ENCODE data around the gene RAI1.

Gene RAI1

DNA sequence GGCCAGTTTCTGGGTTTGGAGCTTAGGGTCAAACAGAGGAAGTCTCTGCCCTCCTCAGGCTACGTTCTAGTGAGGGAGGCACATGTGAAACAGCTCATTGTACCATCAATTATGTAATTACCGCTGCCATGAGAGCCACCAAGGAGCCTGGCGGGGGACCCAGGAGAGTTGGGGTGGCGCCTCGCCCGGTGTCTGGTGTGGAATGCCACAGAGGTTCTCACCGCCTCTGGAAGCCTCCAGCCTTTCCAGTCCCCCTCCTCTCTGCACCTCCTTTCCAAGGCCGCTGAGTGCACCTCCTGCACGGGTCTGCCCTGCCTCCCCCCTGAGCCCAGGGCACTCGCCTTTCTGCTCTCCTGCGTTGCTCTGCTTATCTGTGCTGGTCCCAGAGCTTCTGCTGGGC lies 104.1 kb downstream of the RAI1 start:
- no peak for TF ChIP-seq CTCF (conservative IDR thresholded peaks at IDR 0.05; ENCODE audit: low read depth, low read length)
- no peak overlapping the region for H3K4me3 ChIP-seq (ENCODE audit: low read length)
- DNase-seq (ENCODE audit: low read depth), result no peak

DNA sequence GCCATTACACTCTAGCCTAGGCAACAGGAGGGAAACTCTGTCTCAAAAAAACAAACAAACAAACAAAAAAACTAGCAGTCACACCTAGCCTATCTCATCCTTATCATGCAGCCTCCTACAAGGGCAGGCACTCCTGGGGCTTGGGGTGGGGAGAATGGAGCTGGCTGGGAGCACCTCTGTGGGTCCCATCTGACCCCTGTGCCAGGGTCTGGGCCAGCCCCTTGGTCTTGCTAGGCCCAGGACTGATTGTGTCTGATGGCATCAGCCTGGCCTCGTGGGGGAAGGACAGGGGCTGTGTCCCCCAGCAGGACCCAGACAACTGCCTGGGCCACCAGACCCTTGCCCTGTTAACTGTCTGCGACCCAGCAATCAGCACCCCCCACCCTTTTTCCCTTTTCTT lies 105.7 kb downstream of the RAI1 start:
- H3K4me3 ChIP-seq (ENCODE audit: low read length), result no peak overlapping the region
- TF ChIP-seq CTCF (conservative IDR thresholded peaks at IDR 0.05; ENCODE audit: low read depth, low read length), result no peak
- DNase-seq (ENCODE audit: low read depth), result no peak

DNA sequence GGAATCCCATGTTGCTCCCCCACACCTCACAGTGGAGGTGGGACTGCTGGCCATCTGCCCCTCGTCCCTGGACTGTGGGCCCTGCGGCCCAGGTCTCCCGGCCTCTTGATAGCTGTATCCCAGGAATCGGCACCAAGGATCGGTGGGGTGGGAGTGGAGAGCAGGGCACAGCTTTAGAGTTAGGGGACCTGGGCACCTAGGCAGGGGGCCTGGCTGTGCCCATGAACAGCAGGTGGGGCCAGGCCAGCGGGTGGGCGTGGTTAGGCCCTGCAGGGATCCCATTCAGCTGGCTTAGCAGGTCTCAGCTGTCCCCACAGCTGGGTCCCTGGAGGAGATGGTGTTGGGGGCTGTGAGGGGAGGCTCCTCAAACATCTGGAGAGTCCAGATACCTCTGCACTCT lies 106.3 kb downstream of the RAI1 start:
- no peak overlapping the region for H3K4me3 ChIP-seq (ENCODE audit: low read length)
- no peak for DNase-seq (ENCODE audit: low read depth)
- TF ChIP-seq CTCF (conservative IDR thresholded peaks at IDR 0.05; ENCODE audit: low read depth, low read length), result no peak

DNA sequence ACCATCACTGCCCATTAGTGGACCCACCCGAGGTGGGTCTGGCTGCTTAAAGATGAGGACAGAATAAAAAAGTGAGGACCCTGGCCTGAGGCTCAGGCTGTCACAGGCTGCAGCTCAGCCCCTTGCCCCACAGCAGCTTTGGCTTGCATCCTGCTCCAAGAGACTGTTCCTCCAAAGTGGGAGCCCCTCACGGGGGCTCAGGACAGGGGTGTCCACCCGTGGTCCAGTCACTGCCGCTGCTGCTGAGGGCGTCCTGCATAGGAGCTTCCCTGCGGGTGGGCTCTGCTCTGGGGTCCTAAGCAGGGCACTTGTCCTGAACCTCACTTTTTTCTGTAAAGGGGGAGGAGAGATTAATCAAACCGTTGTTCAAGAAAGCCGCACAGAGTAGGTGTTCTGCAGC lies 107.7 kb downstream of the RAI1 start:
- no peak overlapping the region for H3K4me3 ChIP-seq (ENCODE audit: low read length)
- no peak for DNase-seq (ENCODE audit: low read depth)
- TF ChIP-seq CTCF (conservative IDR thresholded peaks at IDR 0.05; ENCODE audit: low read depth, low read length), result no peak

DNA sequence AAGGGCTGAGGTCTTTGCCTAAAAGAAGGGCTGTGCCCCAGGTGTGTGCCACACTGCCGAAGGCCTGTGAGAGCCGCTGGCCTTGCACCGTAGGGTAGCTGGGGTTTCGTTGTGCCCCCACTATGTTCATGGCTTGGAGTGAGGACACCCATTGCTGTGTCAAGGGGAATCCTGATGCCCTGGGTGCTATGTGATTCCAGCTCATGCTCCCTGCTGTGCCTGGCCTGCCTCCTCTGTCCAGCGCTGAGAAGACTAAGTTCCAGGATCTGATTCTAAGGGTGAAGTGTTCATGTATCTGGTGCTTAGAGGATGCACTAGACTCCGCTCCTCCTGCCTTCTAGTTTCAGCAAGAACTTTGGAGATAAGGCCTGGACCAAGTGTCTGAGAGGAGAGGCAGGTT lies 108.2 kb downstream of the RAI1 start:
- no peak overlapping the region for H3K4me3 ChIP-seq (ENCODE audit: low read length)
- no peak for DNase-seq (ENCODE audit: low read depth)
- TF ChIP-seq CTCF (conservative IDR thresholded peaks at IDR 0.05; ENCODE audit: low read depth, low read length), result no peak

GRCh38 chr17:17789828-17790636 lies 108.8 kb downstream of the RAI1 start:
- no peak for TF ChIP-seq CTCF (conservative IDR thresholded peaks at IDR 0.05; ENCODE audit: low read depth, low read length)
- no peak overlapping the region for H3K4me3 ChIP-seq (ENCODE audit: low read length)
- DNase-seq (ENCODE audit: low read depth), result no peak
